Measurements from ENCODE around the gene CLIC3. TPM values are rescaled to one million over a fixed set of nuclear protein-coding genes. Genes with fewer than 3 reads are reported as not detected.
A peak's percentile ranks its signal among the peaks of the same experiment; 100 is the strongest.

CLIC3 gene
- total RNA-seq, 1 donor: 2.5 TPM

- peak; percentile 88 for DNase-seq (ENCODE audit: insufficient read length, low spot score, missing footprints)
- no peak overlapping the region for H3K4me2 ChIP-seq (ENCODE audit: insufficient read depth, low read length)
- H3K36me3 ChIP-seq (ENCODE audit: insufficient read depth, low read length): no peaks in the 10 kb centered on the region
- no peaks in the 10 kb centered on the region for H3K79me2 ChIP-seq (ENCODE audit: insufficient read depth, low read length)
- no peak overlapping the region for H3K27ac ChIP-seq (ENCODE audit: low read depth, low read length)
- no peaks in the 10 kb centered on the region for H3K4me1 ChIP-seq (ENCODE audit: insufficient read depth, low read length)
- TF ChIP-seq, protein P1, sequence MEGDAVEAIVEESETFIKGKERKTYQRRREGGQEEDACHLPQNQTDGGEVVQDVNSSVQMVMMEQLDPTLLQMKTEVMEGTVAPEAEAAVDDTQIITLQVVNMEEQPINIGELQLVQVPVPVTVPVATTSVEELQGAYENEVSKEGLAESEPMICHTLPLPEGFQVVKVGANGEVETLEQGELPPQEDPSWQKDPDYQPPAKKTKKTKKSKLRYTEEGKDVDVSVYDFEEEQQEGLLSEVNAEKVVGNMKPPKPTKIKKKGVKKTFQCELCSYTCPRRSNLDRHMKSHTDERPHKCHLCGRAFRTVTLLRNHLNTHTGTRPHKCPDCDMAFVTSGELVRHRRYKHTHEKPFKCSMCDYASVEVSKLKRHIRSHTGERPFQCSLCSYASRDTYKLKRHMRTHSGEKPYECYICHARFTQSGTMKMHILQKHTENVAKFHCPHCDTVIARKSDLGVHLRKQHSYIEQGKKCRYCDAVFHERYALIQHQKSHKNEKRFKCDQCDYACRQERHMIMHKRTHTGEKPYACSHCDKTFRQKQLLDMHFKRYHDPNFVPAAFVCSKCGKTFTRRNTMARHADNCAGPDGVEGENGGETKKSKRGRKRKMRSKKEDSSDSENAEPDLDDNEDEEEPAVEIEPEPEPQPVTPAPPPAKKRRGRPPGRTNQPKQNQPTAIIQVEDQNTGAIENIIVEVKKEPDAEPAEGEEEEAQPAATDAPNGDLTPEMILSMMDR (IDR thresholded peaks at IDR 0.05; ENCODE audit: extremely low read depth, low read depth, low read length): no peak
- no peaks in the 10 kb centered on the region for H4K20me1 ChIP-seq (ENCODE audit: insufficient read depth, low read length)
- no peaks in the 10 kb centered on the region for H3K27me3 ChIP-seq (ENCODE audit: insufficient read depth, low read length)
- H3K4me3 ChIP-seq (ENCODE audit: insufficient read depth, low read length): no peak overlapping the region
- no peaks in the 10 kb centered on the region for H3K9me3 ChIP-seq (ENCODE audit: low read depth, low read length)
- no peak overlapping the region for H2AFZ ChIP-seq (ENCODE audit: low read length)
Observed at GRCh38 chr9:137013571-137013940, 17.2 kb upstream of the CLIC3 start.

- no peak for DNase-seq (ENCODE audit: insufficient read length, low spot score, missing footprints)
- Histone ChIP-seq H3K4me1 (ENCODE audit: insufficient read depth, low read length) (no peaks in the 10 kb centered on the region), H3K36me3 (ENCODE audit: insufficient read depth, low read length) (no peaks in the 10 kb centered on the region), H3K27ac (ENCODE audit: low read depth, low read length) (no peak overlapping the region), H3K9me3 (ENCODE audit: low read depth, low read length) (no peaks in the 10 kb centered on the region), H3K4me3 (ENCODE audit: insufficient read depth, low read length) (no peak overlapping the region), H4K20me1 (ENCODE audit: insufficient read depth, low read length) (no peaks in the 10 kb centered on the region), H2AFZ (ENCODE audit: low read length) (no peak overlapping the region), H3K4me2 (ENCODE audit: insufficient read depth, low read length) (no peak overlapping the region), H3K79me2 (ENCODE audit: insufficient read depth, low read length) (no peaks in the 10 kb centered on the region), H3K27me3 (ENCODE audit: insufficient read depth, low read length) (no peaks in the 10 kb centered on the region)
- TF ChIP-seq, protein P1 (IDR thresholded peaks at IDR 0.05; ENCODE audit: extremely low read depth, low read depth, low read length): no peak
Observed at GRCh38 chr9:137012694-137013570, 16.6 kb upstream of the CLIC3 start.

DNA sequence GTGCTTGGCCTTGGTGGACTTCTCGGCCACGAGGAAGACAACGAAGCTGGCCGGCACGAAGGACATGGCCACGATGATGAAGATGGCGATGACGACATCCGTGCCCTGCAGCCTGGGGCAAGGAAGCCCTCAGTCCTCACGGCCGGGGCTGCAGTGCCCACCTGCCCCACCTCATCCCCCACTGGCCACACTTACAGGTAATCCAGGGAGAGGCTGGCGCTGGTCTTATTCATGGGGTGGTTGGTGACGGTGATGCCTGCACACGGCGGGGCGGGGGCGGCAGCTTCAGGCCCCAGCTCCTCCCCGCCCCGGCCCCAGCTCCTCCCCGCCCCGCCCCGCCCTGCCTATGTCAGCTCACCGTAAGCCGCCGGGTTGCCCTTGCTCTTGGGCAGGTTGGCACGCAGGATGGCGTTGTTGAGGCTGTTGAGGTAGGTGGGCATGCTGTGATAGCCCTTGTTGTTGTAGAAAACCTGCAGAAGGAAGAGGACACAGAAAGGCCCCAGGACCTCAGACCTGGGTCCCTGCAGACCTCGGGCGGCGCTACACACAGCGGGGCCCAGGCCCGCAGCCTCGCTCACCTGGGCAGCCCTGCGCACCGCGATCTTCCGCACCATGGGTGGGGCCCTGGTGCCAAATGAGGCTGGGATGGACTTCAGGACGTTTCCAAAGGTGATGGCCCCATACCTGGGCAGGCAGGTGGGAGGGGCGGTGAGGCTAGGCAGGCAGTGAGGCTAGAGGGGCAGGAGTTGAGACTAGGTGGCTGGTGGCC lies 15.7 kb upstream of the CLIC3 start:
- TF ChIP-seq, protein P1 (IDR thresholded peaks at IDR 0.05; ENCODE audit: extremely low read depth, low read depth, low read length): no peak
- H3K4me1 ChIP-seq (ENCODE audit: insufficient read depth, low read length): no peaks in the 10 kb centered on the region
- no peaks in the 10 kb centered on the region for H3K27me3 ChIP-seq (ENCODE audit: insufficient read depth, low read length)
- no peaks in the 10 kb centered on the region for H4K20me1 ChIP-seq (ENCODE audit: insufficient read depth, low read length)
- no peak for DNase-seq (ENCODE audit: insufficient read length, low spot score, missing footprints)
- H3K9me3 ChIP-seq (ENCODE audit: low read depth, low read length): no peaks in the 10 kb centered on the region
- no peak overlapping the region for H3K4me3 ChIP-seq (ENCODE audit: insufficient read depth, low read length)
- no peak overlapping the region for H3K4me2 ChIP-seq (ENCODE audit: insufficient read depth, low read length)
- H3K36me3 ChIP-seq (ENCODE audit: insufficient read depth, low read length): no peaks in the 10 kb centered on the region
- no peaks in the 10 kb centered on the region for H3K79me2 ChIP-seq (ENCODE audit: insufficient read depth, low read length)
- H2AFZ ChIP-seq (ENCODE audit: low read length): no peak overlapping the region
- no peak overlapping the region for H3K27ac ChIP-seq (ENCODE audit: low read depth, low read length)

DNA sequence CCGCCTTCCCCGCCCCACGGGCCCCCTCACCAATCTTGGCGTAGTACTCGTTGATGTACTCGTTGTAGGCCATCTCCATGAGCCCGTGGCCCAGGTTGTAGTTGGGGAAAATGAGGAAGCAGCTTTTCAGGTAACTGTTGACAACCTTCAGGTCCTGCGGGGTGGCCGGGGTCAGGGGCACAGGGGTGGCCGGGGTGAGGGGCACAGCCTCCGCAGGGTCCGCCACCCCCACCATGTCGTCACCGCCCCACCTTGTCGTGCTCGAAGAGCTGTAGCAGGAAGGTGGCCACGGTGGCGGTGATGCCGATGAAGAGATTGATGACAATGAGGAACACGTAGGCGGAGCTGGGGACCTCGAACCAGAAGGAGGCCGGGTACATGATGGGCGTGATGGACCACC lies 14.8 kb upstream of the CLIC3 start:
- Histone ChIP-seq H3K27me3 (ENCODE audit: insufficient read depth, low read length) (no peaks in the 10 kb centered on the region), H4K20me1 (ENCODE audit: insufficient read depth, low read length) (no peaks in the 10 kb centered on the region), H3K4me1 (ENCODE audit: insufficient read depth, low read length) (peaks cover 4% of the 10 kb centered on the region), H3K4me3 (ENCODE audit: insufficient read depth, low read length) (no peak overlapping the region), H3K27ac (ENCODE audit: low read depth, low read length) (no peak overlapping the region), H2AFZ (ENCODE audit: low read length) (no peak overlapping the region), H3K4me2 (ENCODE audit: insufficient read depth, low read length) (no peak overlapping the region), H3K36me3 (ENCODE audit: insufficient read depth, low read length) (no peaks in the 10 kb centered on the region), H3K9me3 (ENCODE audit: low read depth, low read length) (no peaks in the 10 kb centered on the region), H3K79me2 (ENCODE audit: insufficient read depth, low read length) (no peaks in the 10 kb centered on the region)
- TF ChIP-seq, protein P1 (IDR thresholded peaks at IDR 0.05; ENCODE audit: extremely low read depth, low read depth, low read length): no peak
- no peak for DNase-seq (ENCODE audit: insufficient read length, low spot score, missing footprints)
